Keratinocyte (primary cell): ENCODE measurements around the gene TP53I13. TPM values are rescaled to one million over a fixed set of nuclear protein-coding genes. Genes with fewer than 3 reads are reported as not detected.

Source experiments
- DNase-seq: peaks from one replicate; pipeline ENCODE4 v3.0.0-alpha.2; 2011; ENCODE audit warnings: low read depth, missing footprints, low spot score
- FAIRE-seq: peaks from 2 replicates; lab custom pipeline; 2011; peaks lifted over from hg19 to GRCh38; lab: Jason Lieb, UNC
- H2AFZ ChIP-seq: 2 replicates; pipeline ENCODE4 v1.6.0; 2012; ENCODE audit warnings: low read length, control low read depth, inconsistent platforms; ENCODE audit not compliant: control insufficient read depth
- H3K27ac ChIP-seq: 2 replicates; pipeline ENCODE4 v1.5.1; 2011; ENCODE audit warnings: low read length; ENCODE audit not compliant: control insufficient read depth, insufficient read depth
- H3K27me3 ChIP-seq: 3 replicates; pipeline ENCODE4 v1.6.0; 2011; ENCODE audit warnings: low read length; ENCODE audit not compliant: control insufficient read depth, insufficient read depth; ENCODE audit errors: extremely low read depth
- H3K36me3 ChIP-seq, 2 experiments: 2 replicates in 1 of 2; 3 replicates in 1 of 2; pipeline ENCODE4 v1.5.1; 2011; ENCODE audit warnings: low read length in 2 of 2, mild to moderate bottlenecking in 1 of 2; ENCODE audit not compliant: control insufficient read depth in 2 of 2, insufficient read depth in 2 of 2; ENCODE audit errors: extremely low read depth in 1 of 2
- H3K4me1 ChIP-seq: 3 replicates; pipeline ENCODE4 v1.5.1; 2011; ENCODE audit warnings: low read length; ENCODE audit not compliant: control insufficient read depth, insufficient read depth; ENCODE audit errors: extremely low read depth
- H3K4me2 ChIP-seq: 3 replicates; pipeline ENCODE4 v1.6.0; 2011; ENCODE audit warnings: low read depth, low read length; ENCODE audit not compliant: control insufficient read depth, insufficient read depth; ENCODE audit errors: extremely low read depth
- H3K4me3 ChIP-seq, 3 experiments: fragments of 200-600 bp in 1 of 3; sonication (generic) in 1 of 3; 2 replicates in 2 of 3; 3 replicates in 1 of 3; pipeline ENCODE4 v1.5.1; 2011 to 2016; ENCODE audit warnings: low read length in 3 of 3, mild to moderate bottlenecking in 3 of 3, control low read depth in 2 of 3, inconsistent platforms in 1 of 3, low read depth in 1 of 3, mixed read lengths in 1 of 3, mixed run types in 1 of 3, moderate library complexity in 1 of 3; ENCODE audit not compliant: control insufficient read depth in 2 of 3, insufficient read depth in 2 of 3; ENCODE audit errors: extremely low read depth in 1 of 3
- H3K79me2 ChIP-seq: 2 replicates; pipeline ENCODE4 v1.6.0; 2012; ENCODE audit warnings: low read length; ENCODE audit not compliant: control insufficient read depth, insufficient read depth
- H3K9ac ChIP-seq: 3 replicates; pipeline ENCODE4 v1.6.0; 2011; ENCODE audit warnings: low read length; ENCODE audit not compliant: control insufficient read depth, insufficient read depth; ENCODE audit errors: extremely low read depth
- H3K9me1 ChIP-seq: 3 replicates; pipeline ENCODE4 v1.6.0; 2011; ENCODE audit warnings: low read length; ENCODE audit not compliant: control insufficient read depth, insufficient read depth; ENCODE audit errors: extremely low read depth
- H3K9me3 ChIP-seq: 2 replicates; pipeline ENCODE4 v1.5.1; 2012; ENCODE audit warnings: low read depth, low read length; ENCODE audit not compliant: control insufficient read depth
- H4K20me1 ChIP-seq: 3 replicates; pipeline ENCODE4 v1.6.0; 2011; ENCODE audit warnings: low read length; ENCODE audit not compliant: control insufficient read depth, insufficient read depth; ENCODE audit errors: extremely low read depth
- EZH2 ChIP-seq: IDR thresholded peaks from one replicate; pipeline ENCODE4 v1.6.1; 2012; ENCODE audit warnings: inconsistent platforms, mild to moderate bottlenecking, low read length, moderate library complexity
- dilution Hi-C: fragments of 300-500 bp; cut with MboI; formaldehyde crosslinking; loops from one replicate; pipeline ENCODE4 v1.7.0; 2020; ENCODE audit warnings: low sequenced_read_pairs; ENCODE audit not compliant: extremely low pct_ligation_motif_present
- polyA plus RNA-seq, 5 experiments: library from polyadenylated mRNA; depleted of rRNA in 3 of 5; stranded (reverse) in 3 of 5; stranded (forward) in 1 of 5; unstranded in 1 of 5; fragments of >200 nt; gene quantifications; 1 replicate in 1 of 5; 2 replicates in 3 of 5; 3 replicates in 1 of 5; pipeline versions ENCODE4 v1.2.1 to v1.2.3, GENCODE V29; 2011 to 2012; ENCODE audit warnings: missing spikeins in 2 of 5, low read depth in 1 of 5, low replicate concordance in 1 of 5
- TF ChIP-seq, protein P1 (sequence below), 3 experiments: IDR thresholded peaks in 1 of 3; conservative IDR thresholded peaks in 1 of 3; optimal IDR thresholded peaks in 1 of 3; 2 replicates in 2 of 3; 3 replicates in 1 of 3; pipeline versions ENCODE3 to v1.5.1; 2011; ENCODE audit warnings: low read length in 3 of 3, mild to moderate bottlenecking in 3 of 3, moderate library complexity in 2 of 3, control low read depth in 1 of 3, inconsistent platforms in 1 of 3; ENCODE audit not compliant: insufficient read depth in 2 of 3; ENCODE audit errors: extremely low read depth in 1 of 3

The TP53I13 gene
- polyA plus RNA-seq, 1 donor (not counting 4 experiments of a cell fraction or from before 2014, with no cell fraction given), result 11.9 TPM

DNA sequence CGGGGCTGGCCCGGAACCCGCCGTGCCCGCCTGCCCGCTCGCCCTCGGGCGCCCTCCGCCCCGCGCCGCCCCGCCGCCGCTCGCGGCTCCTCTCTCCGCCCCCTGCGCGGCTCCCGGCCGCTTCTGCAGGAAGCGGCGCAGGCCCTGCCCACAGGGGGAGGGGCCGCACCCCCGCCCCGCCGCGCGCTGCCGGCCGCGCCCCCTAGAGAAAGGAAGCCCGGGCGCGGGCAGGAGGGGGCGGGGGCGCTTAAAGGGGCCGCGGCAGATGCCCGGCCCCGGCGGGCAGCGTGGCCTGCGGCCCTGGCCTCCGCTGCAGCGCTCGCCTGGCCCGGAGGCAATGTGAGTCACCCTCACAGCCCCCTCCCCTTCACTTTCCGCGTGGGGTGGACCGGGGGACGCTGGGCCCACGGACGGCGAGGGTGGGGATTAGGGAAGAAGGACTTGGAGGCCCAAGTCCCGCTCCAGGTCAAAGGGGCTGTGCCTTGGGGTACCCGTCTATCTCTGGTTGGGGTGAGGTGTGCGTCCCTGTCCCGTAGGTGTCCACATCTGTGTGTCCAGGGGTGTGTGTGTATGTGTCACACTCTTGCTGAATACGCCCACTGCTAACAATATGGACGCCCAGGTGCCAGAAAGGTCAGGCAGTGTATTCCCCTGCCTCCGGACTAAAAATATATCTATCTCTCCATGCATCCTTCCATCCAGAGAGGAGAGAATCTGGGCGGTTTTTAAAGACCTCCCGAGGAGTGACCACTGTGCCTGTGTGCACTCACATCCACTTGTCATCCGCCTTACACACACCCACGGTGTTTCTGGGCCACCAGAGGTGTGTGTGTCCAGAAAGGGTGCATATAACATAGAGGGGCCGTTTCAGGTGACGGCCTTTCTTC, 21.3 kb downstream of the TP53I13 start, which contains the start of gene GIT1:
GIT1 (minus strand) TSS at position 125 of the 887 bp plus-strand sequence. CDS start 270 bp downstream, outside the sequence.
- Histone ChIP-seq H3K4me1 (peaks cover 73% of the 10 kb centered on the region), H3K27ac (peak within 1 kb of the TSS; percentile 68)
- dilution Hi-C loops, result no loop called here

DNA sequence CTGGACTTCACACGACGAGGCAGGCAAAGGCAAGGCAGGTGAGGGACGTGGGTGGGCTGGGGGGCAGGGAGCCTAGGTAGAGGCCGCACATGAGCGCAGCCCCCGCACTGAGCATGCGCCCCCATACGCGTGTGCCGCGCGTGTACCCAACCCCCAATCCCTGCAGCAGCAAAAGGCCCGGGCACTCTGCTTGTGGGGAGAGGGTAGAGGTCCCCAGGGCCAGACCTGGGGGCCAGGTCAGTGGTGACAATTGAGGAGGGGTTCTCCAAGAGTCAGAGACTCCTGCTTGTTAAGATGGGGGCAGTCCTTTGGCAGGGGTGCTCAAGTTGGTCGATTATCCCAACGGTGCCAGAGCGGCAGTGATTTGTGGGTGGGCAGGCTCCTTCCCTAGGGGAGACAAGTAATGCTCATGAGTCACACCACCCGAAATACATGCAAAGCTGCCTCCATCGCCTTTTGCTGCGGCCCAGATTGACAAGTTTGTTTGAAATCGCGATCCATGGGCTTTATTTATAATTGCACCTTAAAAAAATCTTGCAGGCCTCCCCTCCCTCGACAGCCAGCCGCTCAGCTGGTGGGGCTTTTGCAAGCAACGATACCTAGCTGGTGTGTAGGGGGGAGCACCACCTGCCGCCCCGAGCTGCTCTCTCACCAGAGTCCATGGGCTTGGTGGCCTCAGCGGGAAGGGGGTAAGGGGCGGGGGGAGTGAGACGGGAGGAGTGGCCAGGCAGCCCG, 22.1 kb downstream of the TP53I13 start:
- Histone ChIP-seq H3K4me3 (peak overlapping the region in 2 of 3 experiments; percentile 57 to 59), H3K79me2 (peaks cover 45% of the 10 kb centered on the region), H3K27me3 (no peaks in the 10 kb centered on the region), H3K9ac (peak overlapping the region; percentile 71), H3K9me1 (peaks cover 7% of the 10 kb centered on the region), H3K4me1 (peaks cover 71% of the 10 kb centered on the region), H4K20me1 (peaks cover 11% of the 10 kb centered on the region), H3K27ac (peak overlapping the region; percentile 68), H3K4me2 (peak overlapping the region; percentile 88), H3K36me3 (peaks cover 0 to under 1% of the 10 kb centered on the region in 2 experiments), H2AFZ (peak overlapping the region; percentile 62), H3K9me3 (no peaks in the 10 kb centered on the region)
- DNase-seq, result no peak
- peak; percentile 20 for FAIRE-seq
- dilution Hi-C loops, result no loop called here
- TF ChIP-seq, protein P1, sequence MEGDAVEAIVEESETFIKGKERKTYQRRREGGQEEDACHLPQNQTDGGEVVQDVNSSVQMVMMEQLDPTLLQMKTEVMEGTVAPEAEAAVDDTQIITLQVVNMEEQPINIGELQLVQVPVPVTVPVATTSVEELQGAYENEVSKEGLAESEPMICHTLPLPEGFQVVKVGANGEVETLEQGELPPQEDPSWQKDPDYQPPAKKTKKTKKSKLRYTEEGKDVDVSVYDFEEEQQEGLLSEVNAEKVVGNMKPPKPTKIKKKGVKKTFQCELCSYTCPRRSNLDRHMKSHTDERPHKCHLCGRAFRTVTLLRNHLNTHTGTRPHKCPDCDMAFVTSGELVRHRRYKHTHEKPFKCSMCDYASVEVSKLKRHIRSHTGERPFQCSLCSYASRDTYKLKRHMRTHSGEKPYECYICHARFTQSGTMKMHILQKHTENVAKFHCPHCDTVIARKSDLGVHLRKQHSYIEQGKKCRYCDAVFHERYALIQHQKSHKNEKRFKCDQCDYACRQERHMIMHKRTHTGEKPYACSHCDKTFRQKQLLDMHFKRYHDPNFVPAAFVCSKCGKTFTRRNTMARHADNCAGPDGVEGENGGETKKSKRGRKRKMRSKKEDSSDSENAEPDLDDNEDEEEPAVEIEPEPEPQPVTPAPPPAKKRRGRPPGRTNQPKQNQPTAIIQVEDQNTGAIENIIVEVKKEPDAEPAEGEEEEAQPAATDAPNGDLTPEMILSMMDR (optimal IDR thresholded peaks at IDR 0.05 in 1 of 3, IDR thresholded peaks at IDR 0.05 in 1 of 3, conservative IDR thresholded peaks at IDR 0.05 in 1 of 3; ENCODE audit: extremely low read depth in 1 of 3, insufficient read depth in 2 of 3, low read length in 3 of 3), result no peak

More for the DNA sequence above, 21.3 kb downstream of the TP53I13 start, which contains the start of gene GIT1:
- peak within 1 kb of the TSS; percentile 78 for H3K9ac ChIP-seq
- H4K20me1 ChIP-seq, result peaks cover 11% of the 10 kb centered on the region
- H3K79me2 ChIP-seq, result peaks cover 50% of the 10 kb centered on the region
- peaks cover 3 to 5% of the 10 kb centered on the region in 2 experiments for H3K36me3 ChIP-seq
- peaks cover 12% of the 10 kb centered on the region for H3K9me1 ChIP-seq
- TF ChIP-seq EZH2, result no peak
- TF ChIP-seq, protein P1 (optimal IDR thresholded peaks at IDR 0.05 in 1 of 3, IDR thresholded peaks at IDR 0.05 in 1 of 3, conservative IDR thresholded peaks at IDR 0.05 in 1 of 3; ENCODE audit: extremely low read depth in 1 of 3, insufficient read depth in 2 of 3, low read length in 3 of 3), result no peak
- peak within 1 kb of the TSS; percentile 87 for H2AFZ ChIP-seq
- no peak for DNase-seq
- H3K4me3 ChIP-seq, result peak within 1 kb of the TSS; percentile 81 to 92 (median 85)
- peak within 1 kb of the TSS; percentile 97 for H3K4me2 ChIP-seq
- FAIRE-seq, result no peak
- H3K9me3 ChIP-seq, result no peaks in the 10 kb centered on the region
- H3K27me3 ChIP-seq, result no peaks in the 10 kb centered on the region
